Activated CD4-positive, alpha-beta T cell treated with anti-CD3 and anti-CD28 coated beads, Interleukin-2, amount 10 ng/mL, durations not matched to agents 24 days and 14 days (primary cell): Measurements from ENCODE around the gene TTC21A. TPM values are rescaled to one million over a fixed set of nuclear protein-coding genes. Genes with fewer than 3 reads are reported as not detected.
"Not testable (repeated sequence)": the region's sequence is repeated elsewhere in the genome, so short reads cannot be mapped to it uniquely, and the experiment has no call there.

Source experiments
- DNase-seq: peaks from one replicate; pipeline ENCODE4 v3.0.0; 2022
- H3K27ac Mint-ChIP-seq: one replicate; pipeline ENCODE4 v1.8.0; 2022; ENCODE audit warnings: mild to moderate bottlenecking, mixed read lengths
- H3K27me3 Mint-ChIP-seq: one replicate; pipeline ENCODE4 v1.8.0; 2022; ENCODE audit warnings: mixed read lengths
- H3K36me3 Mint-ChIP-seq: one replicate; pipeline ENCODE4 v1.8.0; 2022; ENCODE audit warnings: low read depth, mild to moderate bottlenecking, mixed read lengths
- H3K4me1 Mint-ChIP-seq: one replicate; pipeline ENCODE4 v1.8.0; 2021; ENCODE audit warnings: mixed read lengths
- H3K4me3 Mint-ChIP-seq: one replicate; pipeline ENCODE4 v1.8.0; 2022; ENCODE audit warnings: mild to moderate bottlenecking, moderate library complexity, mixed read lengths
- H3K9me3 Mint-ChIP-seq: one replicate; pipeline ENCODE4 v1.8.0; 2021; ENCODE audit warnings: mixed read lengths
- intact Hi-C: fragments of 100-400 bp; cut with micrococcal nuclease; formaldehyde crosslinking; loops from one replicate; pipeline ENCODE4 v1.15.1; 2023
- total RNA-seq: library from RNA; stranded (reverse); gene quantifications from 2 replicates; pipeline ENCODE4 v1.2.3, GENCODE V29; 2022

The TTC21A gene, protein sequence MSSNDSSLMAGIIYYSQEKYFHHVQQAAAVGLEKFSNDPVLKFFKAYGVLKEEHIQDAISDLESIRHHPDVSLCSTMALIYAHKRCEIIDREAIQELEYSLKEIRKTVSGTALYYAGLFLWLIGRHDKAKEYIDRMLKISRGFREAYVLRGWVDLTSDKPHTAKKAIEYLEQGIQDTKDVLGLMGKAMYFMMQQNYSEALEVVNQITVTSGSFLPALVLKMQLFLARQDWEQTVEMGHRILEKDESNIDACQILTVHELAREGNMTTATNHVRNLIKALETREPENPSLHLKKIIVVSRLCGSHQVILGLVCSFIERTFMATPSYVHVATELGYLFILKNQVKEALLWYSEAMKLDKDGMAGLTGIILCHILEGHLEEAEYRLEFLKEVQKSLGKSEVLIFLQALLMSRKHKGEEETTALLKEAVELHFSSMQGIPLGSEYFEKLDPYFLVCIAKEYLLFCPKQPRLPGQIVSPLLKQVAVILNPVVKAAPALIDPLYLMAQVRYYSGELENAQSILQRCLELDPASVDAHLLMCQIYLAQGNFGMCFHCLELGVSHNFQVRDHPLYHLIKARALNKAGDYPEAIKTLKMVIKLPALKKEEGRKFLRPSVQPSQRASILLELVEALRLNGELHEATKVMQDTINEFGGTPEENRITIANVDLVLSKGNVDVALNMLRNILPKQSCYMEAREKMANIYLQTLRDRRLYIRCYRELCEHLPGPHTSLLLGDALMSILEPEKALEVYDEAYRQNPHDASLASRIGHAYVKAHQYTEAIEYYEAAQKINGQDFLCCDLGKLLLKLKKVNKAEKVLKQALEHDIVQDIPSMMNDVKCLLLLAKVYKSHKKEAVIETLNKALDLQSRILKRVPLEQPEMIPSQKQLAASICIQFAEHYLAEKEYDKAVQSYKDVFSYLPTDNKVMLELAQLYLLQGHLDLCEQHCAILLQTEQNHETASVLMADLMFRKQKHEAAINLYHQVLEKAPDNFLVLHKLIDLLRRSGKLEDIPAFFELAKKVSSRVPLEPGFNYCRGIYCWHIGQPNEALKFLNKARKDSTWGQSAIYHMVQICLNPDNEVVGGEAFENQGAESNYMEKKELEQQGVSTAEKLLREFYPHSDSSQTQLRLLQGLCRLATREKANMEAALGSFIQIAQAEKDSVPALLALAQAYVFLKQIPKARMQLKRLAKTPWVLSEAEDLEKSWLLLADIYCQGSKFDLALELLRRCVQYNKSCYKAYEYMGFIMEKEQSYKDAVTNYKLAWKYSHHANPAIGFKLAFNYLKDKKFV (N-terminal part only)
- total RNA-seq = 0.54 and 0.89 TPM in 2 replicates

DNA sequence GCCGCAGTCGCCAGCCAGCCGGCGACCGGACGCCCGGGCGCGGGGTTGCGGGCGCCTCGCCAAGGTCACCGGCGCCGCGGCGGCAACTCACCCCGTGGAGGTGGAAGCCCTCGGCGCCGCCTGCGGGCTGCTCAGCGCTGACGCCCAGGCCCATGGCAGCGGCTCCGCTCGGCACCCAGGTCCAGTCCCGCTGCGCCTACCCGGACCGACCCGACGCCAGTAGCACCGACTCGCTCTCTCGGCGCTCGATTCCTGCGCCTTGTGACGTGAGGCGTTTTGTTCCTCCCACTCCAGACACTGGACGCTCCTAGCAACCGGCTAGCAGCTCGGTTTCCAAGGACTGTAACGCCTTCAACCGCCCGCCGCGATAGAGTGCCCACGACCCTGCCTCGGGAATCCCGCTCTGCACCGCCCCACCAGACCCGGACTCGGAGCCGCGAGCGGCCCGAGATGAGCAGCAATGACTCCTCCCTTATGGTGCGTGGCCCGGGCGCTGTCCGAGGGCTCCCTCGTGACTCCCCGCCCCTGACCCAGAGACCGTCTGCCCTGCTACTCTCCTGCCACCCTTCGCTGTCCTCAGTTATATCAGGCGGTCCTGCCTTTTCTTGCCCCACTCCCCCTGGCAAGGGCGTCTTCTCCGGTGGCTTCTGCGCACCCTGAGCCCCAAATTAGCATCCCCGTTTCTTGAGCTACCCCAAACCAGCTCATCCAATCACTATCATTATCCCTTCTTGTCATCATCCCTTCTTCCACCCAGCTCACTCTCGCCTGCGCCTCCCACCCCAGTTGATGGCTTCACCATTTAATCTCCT, at the start of gene TTC21A, which contains the start of gene GORASP1:
Gene TTC21A, plus strand, starts transcription at position 293 of the 812 bp plus-strand sequence. Its CDS starts 158 bp downstream, at position 451.
Gene GORASP1, minus strand, starts transcription at position 240 of the 812 bp plus-strand sequence. Its CDS starts 86 bp downstream, at position 154.
- Mint-ChIP-seq H3K36me3 (peaks cover 9% of the 10 kb centered on the region), H3K27me3 (no peaks in the 10 kb centered on the region), H3K4me3 (peak within 1 kb of the TSS; percentile 92), H3K27ac (peak within 1 kb of the TSS; percentile 89), H3K9me3 (no peaks in the 10 kb centered on the region), H3K4me1 (peaks cover 49% of the 10 kb centered on the region)
- intact Hi-C loops = loop anchor here (1.0 to 5.0 kb wide), 4 partner anchors 40 to 275 kb away; partner anchors contain the start of genes SCN11A and SLC25A38
- DNase-seq = peak; percentile 91

DNA sequence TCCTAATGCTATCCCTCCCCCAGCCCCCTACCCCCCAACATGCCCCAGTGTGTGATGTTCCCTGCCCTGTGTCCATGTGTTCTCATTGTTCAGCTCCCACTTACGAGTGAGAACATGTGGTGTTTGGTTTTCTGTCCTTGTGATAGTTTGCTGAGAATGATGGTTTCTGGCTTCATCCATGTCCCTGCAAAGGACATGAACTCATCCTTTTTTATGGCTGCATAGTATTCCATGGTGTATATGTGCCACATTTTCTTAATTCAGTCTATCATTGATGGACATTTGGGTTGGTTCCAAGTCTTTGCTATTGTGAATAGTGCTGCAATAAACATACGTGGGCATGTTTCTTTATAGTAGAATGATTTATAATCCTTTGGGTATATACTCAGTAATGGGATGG, 46.3 kb upstream of the TTC21A start:
- Mint-ChIP-seq H3K4me1 (peaks cover 20% of the 10 kb centered on the region), H3K36me3 (peaks cover 17% of the 10 kb centered on the region)
- H3K27me3 Mint-ChIP-seq, H3K4me3 Mint-ChIP-seq, DNase-seq, H3K9me3 Mint-ChIP-seq, H3K27ac Mint-ChIP-seq, intact Hi-C loops: not testable (repeated sequence)

DNA sequence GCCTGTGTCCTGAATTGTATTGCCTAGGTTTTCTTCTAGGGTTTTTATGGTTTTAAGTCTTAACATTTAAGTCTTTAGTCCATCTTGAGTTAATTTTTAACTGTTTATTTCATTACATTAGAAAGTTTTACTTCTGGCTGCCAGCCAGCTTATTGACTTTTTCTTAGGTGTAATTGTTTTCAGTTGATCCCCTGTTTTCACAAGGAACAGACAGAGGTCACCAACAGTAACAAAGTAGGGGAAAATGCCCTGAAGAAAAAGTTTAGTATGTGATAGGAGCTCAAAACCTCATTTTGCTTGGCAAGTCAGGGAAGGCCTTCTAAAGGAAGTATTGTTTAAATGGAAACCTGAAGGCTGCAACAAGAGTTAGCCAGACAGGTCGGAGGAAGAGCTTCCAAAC, 45.3 kb upstream of the TTC21A start:
- intact Hi-C loops = no loop called here
- H3K4me1 Mint-ChIP-seq = peaks cover 19% of the 10 kb centered on the region
- H3K27me3 Mint-ChIP-seq = no peaks in the 10 kb centered on the region
- H3K27ac Mint-ChIP-seq = no peak overlapping the region
- H3K9me3 Mint-ChIP-seq = peaks cover 3% of the 10 kb centered on the region
- no peak for DNase-seq
- peaks cover 23% of the 10 kb centered on the region for H3K36me3 Mint-ChIP-seq
- no peak overlapping the region for H3K4me3 Mint-ChIP-seq

DNA sequence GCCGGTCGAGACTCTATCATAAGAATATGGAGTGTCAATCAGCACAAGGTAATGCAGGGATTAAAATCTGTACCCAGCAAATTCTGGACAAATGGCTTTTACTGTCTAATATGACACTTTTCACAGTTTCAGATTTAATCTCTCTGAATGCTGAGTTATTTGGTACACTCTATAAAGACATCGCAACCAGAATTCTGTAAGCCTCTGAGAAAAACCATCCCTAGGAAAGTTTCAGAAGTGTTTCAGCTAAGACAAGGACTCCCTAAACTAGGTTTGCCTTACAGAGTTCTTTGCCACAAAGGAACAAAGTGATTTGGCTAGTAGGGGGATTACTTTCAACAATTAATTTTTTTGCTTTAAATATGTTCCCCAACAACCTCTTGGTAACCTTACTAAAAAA, 44.3 kb upstream of the TTC21A start:
- H3K4me1 Mint-ChIP-seq = peaks cover 19% of the 10 kb centered on the region
- H3K27ac Mint-ChIP-seq = no peak overlapping the region
- H3K36me3 Mint-ChIP-seq = peaks cover 25% of the 10 kb centered on the region
- DNase-seq = no peak
- H3K4me3 Mint-ChIP-seq = no peak overlapping the region
- peaks cover 3% of the 10 kb centered on the region for H3K9me3 Mint-ChIP-seq
- intact Hi-C loops = no loop called here
- no peaks in the 10 kb centered on the region for H3K27me3 Mint-ChIP-seq

DNA sequence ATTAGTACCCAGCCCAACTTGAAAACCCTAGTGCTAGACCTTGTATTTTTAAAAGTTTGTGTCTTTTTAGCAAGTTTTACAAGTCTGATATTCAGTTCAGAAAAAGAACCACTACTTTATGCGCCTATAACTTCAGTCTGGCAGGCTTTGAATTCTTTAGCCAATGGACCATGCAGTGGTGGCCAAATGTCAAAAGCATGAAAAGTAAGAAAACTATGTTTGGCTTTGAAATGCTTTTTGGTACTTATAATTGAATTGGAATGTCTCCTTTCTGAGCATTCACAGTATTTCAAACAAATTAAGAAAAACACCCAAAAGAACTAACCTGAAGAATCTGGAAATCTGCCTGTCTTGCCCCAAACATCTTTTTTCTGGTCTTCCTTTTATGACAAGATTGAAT, 42.8 kb upstream of the TTC21A start:
- H3K27ac Mint-ChIP-seq = no peak overlapping the region

DNA sequence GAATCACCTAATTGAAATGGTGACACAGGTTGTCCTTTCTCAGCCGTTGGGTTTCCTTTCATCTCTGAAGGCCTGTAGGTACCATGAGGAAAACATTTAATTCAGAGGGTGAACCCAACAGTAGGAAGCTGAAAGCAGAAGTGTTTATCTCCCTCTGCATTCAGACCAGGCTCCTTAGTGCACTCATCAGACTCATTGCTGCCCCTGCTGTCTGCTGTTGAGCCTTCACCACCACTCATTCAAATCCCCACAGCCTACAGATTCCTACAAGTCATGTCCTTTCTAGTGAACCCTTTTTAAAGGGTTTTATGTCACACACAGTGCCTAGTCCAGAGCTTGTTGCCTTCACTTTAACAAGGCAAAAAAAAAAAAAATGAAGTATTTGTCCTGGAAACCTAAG, 42.3 kb upstream of the TTC21A start:
- H3K27me3 Mint-ChIP-seq = no peaks in the 10 kb centered on the region
- intact Hi-C loops = no loop called here
- H3K9me3 Mint-ChIP-seq = peaks cover 3% of the 10 kb centered on the region
- H3K4me1 Mint-ChIP-seq = peaks cover 15% of the 10 kb centered on the region
- H3K36me3 Mint-ChIP-seq = peaks cover 28% of the 10 kb centered on the region
- no peak overlapping the region for H3K27ac Mint-ChIP-seq
- peak; percentile 71 for DNase-seq
- no peak overlapping the region for H3K4me3 Mint-ChIP-seq

More for the DNA sequence above, 42.8 kb upstream of the TTC21A start:
- Mint-ChIP-seq H3K4me3 (no peak overlapping the region), H3K4me1 (peaks cover 15% of the 10 kb centered on the region), H3K36me3 (peaks cover 25% of the 10 kb centered on the region), H3K9me3 (peaks cover 3% of the 10 kb centered on the region), H3K27me3 (no peaks in the 10 kb centered on the region)
- intact Hi-C loops = no loop called here
- DNase-seq = no peak

DNA sequence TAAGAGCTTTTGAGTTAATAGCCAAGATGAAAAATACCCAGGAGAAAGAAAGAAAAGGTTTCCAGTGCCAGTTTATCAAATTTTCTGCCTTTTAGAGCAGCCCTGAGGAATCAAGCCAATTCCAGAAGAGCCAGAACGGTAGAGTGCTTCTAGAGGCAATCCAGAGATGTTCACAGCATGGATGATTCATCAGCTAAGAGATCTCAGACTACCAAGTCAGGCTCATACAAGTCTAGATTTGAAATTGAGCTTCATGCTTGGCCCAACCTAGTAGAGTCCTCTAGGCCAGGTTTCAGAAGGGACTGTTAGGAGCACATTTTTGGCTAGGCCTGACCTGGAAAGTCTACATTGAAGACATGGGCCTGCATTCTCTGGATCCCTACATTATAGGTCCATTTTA, 40.2 kb upstream of the TTC21A start:
- intact Hi-C loops = no loop called here
- no peak for DNase-seq
- Mint-ChIP-seq H3K4me1 (peaks cover 8% of the 10 kb centered on the region), H3K4me3 (no peak overlapping the region), H3K9me3 (no peaks in the 10 kb centered on the region), H3K36me3 (peaks cover 32% of the 10 kb centered on the region), H3K27ac (no peak overlapping the region), H3K27me3 (no peaks in the 10 kb centered on the region)

DNA sequence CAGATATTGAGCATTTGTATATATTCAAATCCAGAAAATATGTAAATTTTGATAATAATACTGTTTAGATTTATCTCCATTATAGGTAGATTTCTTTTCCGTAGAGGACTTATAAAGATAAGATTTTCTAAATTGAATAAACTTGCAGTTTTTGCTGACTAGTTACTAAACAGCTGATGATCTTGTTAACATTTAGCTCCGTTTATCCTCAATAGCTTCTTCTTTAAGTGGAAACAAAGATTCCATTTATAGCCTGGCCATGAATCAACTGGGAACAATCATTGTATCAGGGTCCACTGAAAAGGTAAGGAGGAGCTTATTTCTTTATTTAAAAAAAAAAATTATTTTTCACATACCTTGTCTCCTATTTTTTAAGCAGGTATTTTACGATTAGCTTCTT, 38.9 kb upstream of the TTC21A start:
- H3K4me3 Mint-ChIP-seq = no peak overlapping the region
- no peak for DNase-seq
- H3K9me3 Mint-ChIP-seq = no peaks in the 10 kb centered on the region
- no peak overlapping the region for H3K27ac Mint-ChIP-seq
- no peaks in the 10 kb centered on the region for H3K27me3 Mint-ChIP-seq
- peaks cover 43% of the 10 kb centered on the region for H3K36me3 Mint-ChIP-seq
- intact Hi-C loops = no loop called here
- peaks cover 6% of the 10 kb centered on the region for H3K4me1 Mint-ChIP-seq

DNA sequence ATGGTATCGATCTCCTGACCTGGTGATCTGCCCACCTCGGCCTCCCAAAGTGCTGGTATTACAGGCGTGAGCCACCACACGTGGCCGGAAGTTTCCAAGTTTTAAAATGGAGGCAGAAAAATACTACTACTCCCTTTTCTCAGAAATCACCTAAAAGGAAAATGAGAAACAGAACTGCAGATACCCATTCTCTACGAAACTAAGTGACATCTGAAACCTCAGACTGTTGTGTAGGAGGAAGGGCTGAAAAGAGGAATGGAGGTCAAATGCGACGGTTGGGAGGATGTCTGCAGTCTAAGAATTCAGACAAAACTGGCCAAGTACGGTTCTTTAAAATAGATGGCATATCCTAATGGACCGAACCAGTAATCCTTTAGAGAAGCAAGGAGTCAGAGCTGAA, 31.6 kb upstream of the TTC21A start:
- Mint-ChIP-seq H3K27ac (no peak overlapping the region), H3K36me3 (peaks cover 68% of the 10 kb centered on the region), H3K4me1 (peaks cover 19% of the 10 kb centered on the region), H3K4me3 (no peak overlapping the region), H3K9me3 (peaks cover 4% of the 10 kb centered on the region), H3K27me3 (no peaks in the 10 kb centered on the region)
- intact Hi-C loops = no loop called here
- no peak for DNase-seq

DNA sequence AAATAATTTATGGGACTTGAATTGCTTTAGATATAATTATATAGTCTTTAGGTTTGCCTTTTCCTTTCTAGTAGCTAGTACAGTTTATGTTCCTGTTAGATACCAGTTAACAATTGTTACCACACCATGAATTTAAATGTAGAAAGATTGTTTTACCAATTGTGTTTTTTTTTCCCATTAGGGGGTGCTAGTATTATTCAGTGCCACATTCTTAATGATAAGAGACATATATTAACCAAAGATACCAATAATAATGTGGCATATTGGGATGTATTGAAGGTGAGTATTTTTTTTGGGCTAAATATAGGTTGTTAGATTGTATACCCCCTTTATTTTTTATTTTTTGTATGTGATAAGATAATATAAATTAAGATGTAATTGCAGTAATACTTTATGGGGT, 27.9 kb upstream of the TTC21A start:
- Mint-ChIP-seq H3K27ac (no peak overlapping the region), H3K4me1 (peaks cover 30% of the 10 kb centered on the region), H3K27me3 (no peaks in the 10 kb centered on the region), H3K9me3 (peaks cover 4% of the 10 kb centered on the region), H3K4me3 (no peak overlapping the region), H3K36me3 (peaks cover 66% of the 10 kb centered on the region)
- no peak for DNase-seq
- intact Hi-C loops = no loop called here

DNA sequence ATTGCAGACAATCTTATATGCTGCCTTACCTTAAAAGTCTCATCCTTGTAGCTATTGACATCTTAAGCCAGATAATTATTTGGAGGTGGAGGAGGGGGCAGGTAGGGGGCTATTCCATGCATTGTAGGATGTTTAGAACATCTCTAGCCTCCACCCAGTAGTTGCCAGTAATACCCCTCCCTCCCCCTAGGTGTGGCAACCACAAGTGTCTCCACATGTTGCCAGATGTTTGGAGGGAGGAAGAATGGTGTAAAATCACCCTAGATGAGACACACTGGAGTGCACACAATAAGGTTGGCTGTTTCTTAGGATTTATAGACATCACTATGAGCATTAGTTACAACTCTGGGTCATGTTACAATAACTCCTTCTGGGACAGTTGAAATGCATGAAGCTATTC, 27.5 kb upstream of the TTC21A start:
- H3K27me3 Mint-ChIP-seq = no peaks in the 10 kb centered on the region
- no peak for DNase-seq
- H3K4me1 Mint-ChIP-seq = peaks cover 30% of the 10 kb centered on the region
- intact Hi-C loops = no loop called here
- peaks cover 62% of the 10 kb centered on the region for H3K36me3 Mint-ChIP-seq
- peaks cover under 1% of the 10 kb centered on the region for H3K9me3 Mint-ChIP-seq
- no peak overlapping the region for H3K27ac Mint-ChIP-seq
- H3K4me3 Mint-ChIP-seq = no peak overlapping the region

DNA sequence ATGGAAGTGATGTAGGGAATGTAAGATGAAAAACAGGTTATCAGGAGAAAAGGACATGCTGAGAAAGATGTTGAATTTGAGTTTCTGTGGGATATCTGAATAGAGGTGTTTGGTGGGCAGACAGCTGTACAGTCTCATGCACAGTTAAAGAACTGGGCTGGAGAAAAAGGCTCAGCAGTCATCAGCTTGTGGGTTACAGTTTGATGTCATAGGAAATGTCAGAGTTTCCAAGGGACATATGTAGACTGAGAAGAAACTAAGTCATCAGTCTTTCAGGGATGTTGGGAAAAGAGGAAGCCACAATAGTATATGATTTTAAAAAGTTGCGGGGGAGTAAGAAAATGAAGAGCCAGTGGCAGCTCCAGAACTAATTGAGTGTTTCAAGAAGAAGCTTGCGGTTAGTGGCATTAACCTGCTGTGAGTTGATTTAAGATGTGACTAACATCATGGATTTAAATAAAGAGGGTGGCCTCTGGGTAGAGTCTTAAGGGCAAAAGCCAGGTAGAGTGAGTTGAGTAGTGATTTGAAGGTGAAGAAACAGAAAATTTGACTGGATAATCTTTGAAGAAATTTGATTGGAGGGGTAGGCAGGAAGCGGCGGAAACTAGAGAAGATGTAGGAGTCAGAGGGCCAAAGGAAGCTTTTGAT, 24.7 kb upstream of the TTC21A start:
- intact Hi-C loops = no loop called here
- H3K27ac Mint-ChIP-seq = peak overlapping the region; percentile 52
- DNase-seq = no peak
- no peaks in the 10 kb centered on the region for H3K9me3 Mint-ChIP-seq
- no peak overlapping the region for H3K4me3 Mint-ChIP-seq
- H3K27me3 Mint-ChIP-seq = no peaks in the 10 kb centered on the region
- H3K36me3 Mint-ChIP-seq = peaks cover 56% of the 10 kb centered on the region
- peaks cover 28% of the 10 kb centered on the region for H3K4me1 Mint-ChIP-seq
